NOMO-1 treated with DMSO at 0.1 percent for 48 hours (cell line): Measurements from ENCODE around the gene SHMT2.

ENCODE experiments used
- DNase-seq: peaks from one replicate; lab custom pipeline; 2025; ENCODE audit not compliant: unreplicated experiment; lab: John Stamatoyannopoulos, UW

Gene SHMT2

DNA sequence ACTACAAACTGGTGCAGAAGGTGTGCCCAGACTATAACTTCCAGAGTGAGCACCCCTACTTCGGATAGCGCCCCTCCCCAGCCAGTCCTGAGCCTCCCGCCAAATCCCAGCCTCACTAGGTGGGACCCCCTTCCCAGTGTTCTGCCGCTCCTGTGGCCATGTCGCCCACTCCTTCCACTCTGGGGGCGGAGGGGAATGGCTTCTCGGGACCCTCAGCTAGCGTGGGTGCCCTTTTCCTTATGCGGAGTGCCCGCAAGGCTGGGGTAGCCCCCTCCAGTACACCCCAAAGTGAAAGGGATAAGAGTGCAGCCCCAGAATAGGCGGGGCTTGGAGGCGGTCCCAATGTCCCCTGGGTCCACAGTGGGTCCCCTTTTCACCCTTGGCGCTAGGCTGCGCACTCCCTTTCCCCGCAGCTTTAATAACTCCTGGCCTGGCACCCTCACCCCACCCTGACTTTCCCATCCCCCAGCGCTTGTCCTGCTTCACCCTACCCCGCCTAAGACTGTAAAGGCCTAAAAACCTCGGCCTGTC lies 3.8 kb upstream of the SHMT2 start:
- no peak for DNase-seq

DNA sequence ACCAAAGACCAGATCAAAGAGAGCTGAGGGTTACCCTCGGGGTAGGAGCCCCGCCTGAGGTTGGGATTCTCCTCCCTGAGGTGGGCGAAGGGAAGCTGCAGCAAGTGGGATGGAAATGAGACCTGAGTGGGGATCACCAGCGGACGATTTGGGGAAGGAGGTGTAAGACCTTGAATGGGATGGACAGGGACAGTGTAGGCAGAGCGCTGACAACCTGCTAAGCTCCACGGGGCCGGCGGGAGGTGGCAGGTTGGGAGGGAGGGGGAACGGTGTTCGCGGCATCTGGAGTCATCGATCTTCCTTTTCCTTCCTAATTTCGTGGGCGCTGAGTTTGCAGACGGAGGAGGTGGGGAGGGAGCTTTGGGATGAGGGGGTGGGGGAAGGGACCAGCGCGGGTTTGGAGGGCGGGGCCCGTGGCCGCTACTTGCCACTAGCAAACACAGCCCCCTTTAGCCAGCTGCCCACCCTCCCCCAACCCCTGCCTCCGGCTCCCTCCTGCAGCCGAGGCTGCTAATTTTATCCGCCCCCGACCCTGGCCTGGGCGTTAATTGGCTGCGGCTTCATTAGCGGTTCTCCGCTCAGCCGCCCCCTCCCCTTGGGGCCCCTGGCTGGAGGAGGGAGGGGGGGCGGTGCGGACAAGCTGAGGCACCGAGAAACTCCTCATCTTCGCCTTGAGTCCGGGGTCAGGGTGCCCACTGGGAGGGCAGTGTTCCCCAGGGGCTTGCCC lies 2.8 kb upstream of the SHMT2 start:
- no peak for DNase-seq

- no peak for DNase-seq
Measured at GRCh38 chr12:57227315-57228115, 2.0 kb upstream of the SHMT2 start.

- peak; percentile 42 for DNase-seq
Measured at GRCh38 chr12:57229046-57229633, 371 bp upstream of the SHMT2 start.

- DNase-seq: no peak
Measured at GRCh38 chr12:57230381-57231155, 1.1 kb downstream of the SHMT2 start.

DNA sequence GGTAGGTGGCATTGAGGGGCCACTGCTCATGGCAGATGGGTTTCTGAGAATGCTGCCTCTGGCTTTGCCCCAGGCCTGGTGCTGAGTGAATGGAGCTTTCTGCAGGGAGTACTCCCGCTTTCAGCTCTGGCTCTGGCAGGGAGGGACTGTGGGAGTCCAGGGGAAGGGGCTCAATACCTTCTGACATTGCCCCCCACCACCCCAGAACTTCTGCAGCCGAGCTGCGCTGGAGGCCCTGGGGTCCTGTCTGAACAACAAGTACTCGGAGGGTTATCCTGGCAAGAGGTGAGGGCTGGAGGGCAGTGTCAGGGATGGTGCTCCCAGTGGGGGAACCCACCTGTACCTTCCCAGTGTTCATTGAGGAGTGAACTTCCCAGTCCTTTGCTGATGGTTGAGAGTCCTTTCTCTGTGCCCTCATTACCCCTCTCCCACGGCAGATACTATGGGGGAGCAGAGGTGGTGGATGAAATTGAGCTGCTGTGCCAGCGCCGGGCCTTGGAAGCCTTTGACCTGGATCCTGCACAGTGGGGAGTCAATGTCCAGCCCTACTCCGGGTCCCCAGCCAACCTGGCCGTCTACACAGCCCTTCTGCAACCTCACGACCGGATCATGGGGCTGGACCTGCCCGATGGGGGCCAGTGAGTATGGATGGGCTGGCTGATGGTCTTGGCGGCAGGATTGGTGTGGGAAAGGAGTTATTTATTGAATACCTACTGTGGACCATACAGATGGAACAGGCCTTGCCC lies 1.9 kb downstream of the SHMT2 start:
- no peak for DNase-seq

DNA sequence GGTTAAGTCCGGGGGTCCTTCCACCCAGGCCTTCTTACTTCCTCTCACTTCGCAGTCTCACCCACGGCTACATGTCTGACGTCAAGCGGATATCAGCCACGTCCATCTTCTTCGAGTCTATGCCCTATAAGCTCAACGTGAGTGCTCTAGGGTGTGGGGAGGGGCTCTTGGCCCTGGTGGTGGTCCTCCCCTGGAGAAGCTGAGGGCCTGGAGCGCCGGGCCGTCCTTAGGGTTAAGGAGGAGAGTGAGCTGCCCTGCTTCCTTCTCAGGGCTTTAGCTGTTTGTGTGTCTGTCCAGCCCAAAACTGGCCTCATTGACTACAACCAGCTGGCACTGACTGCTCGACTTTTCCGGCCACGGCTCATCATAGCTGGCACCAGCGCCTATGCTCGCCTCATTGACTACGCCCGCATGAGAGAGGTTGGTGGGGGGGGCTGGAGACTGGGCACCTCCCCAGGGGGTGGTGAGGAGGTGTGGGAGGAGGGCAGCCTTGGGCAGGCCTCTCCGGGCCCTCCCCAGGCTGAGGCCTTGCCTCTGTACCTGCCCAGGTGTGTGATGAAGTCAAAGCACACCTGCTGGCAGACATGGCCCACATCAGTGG lies 2.7 kb downstream of the SHMT2 start:
- no peak for DNase-seq

DNA sequence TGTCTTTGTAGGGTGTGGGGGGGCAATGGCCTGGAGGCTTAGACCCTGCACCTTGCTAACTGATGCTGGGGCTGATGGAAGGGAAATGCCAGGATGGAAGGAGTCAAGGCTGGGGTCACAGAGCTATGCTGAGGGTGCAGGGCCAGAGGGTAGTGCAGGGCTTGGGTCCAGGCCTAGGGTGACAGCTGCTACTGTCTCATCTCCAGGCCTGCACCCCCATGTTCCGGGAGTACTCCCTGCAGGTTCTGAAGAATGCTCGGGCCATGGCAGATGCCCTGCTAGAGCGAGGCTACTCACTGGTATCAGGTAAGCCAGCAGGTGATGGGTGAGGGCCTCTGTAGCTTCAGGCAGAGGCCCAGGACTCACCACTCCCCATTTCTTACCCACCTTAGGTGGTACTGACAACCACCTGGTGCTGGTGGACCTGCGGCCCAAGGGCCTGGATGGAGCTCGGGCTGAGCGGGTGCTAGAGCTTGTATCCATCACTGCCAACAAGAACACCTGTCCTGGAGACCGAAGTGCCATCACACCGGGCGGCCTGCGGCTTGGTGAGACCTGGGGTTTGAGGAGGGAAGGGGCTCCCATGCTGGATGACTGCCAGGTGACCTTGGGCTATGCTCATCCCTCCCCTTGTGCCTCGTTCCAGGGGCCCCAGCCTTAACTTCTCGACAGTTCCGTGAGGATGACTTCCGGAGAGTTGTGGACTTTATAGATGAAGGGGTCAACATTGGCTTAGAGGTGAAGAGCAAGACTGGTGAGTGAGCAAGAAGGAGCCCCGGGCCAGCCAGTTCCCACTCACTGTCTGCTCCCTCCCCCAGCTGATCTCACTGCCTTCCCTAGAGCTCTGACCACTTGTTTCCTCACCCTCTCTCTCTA lies 4.1 kb downstream of the SHMT2 start:
- DNase-seq: no peak

DNA sequence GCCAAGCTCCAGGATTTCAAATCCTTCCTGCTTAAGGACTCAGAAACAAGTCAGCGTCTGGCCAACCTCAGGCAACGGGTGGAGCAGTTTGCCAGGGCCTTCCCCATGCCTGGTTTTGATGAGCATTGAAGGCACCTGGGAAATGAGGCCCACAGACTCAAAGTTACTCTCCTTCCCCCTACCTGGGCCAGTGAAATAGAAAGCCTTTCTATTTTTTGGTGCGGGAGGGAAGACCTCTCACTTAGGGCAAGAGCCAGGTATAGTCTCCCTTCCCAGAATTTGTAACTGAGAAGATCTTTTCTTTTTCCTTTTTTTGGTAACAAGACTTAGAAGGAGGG lies 4.7 kb downstream of the SHMT2 start:
- DNase-seq: no peak

- no peak for DNase-seq
Measured at GRCh38 chr12:57234571-57235016, 5.1 kb downstream of the SHMT2 start.

DNA sequence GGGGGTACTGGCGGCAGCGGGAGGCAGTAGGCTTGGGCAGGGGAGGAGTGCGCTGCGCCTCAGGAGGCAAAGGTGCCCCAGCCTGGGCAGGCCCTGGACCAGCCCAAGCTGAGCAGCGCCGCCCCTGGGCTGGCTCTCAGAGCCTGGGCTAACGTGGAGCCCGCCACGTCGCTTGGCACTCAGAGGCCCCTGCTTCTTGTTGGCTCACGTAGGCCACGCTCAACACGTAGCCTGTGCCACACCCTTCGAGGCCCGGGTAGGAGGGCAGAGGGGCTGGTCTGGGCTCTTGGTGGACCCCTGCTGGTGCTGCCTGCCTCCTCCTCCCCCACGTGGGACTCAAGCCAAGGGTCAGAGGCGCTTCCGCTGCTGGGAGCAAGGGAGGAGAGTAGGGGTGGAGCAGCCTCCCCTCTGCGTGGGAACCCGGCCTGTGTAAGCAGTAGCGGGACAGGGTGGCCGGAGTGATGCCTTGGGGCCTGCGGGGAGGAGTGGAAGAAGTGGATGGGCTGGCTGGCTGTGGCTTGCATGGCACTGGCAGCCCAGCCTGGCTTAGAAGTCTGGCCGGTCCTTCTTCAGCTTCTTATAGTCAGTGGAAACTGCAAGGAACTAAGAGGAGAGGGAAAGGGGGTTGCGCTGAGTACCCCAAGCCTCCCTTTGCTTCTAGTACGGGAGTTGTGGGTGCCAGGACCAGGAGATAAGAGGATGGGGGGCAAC lies 5.7 kb downstream of the SHMT2 start:
- no peak for DNase-seq

- no peak for DNase-seq
Measured at GRCh38 chr12:57235728-57236131, 6.2 kb downstream of the SHMT2 start.

GRCh38 chr12:57236201-57236924 lies 6.9 kb downstream of the SHMT2 start:
- DNase-seq: no peak

- DNase-seq: no peak
Measured at GRCh38 chr12:57236925-57237595, 7.5 kb downstream of the SHMT2 start.

DNA sequence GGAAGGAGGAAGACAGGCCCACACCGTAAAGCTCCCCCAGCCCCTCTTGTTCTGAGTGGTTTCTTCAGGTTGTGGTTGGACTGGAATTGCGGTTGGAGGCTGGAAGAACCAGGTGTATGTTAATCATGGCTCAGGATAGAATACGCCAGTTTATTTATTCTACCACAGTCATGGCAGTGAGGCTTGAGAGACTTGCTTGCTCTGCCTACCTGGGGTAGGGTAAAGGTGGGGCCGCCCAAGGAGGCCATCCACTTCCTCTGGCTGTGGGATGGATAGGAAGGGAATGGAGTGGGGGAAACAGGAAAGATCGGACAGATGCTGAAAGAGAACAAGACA lies 8.1 kb downstream of the SHMT2 start:
- DNase-seq: no peak

DNA sequence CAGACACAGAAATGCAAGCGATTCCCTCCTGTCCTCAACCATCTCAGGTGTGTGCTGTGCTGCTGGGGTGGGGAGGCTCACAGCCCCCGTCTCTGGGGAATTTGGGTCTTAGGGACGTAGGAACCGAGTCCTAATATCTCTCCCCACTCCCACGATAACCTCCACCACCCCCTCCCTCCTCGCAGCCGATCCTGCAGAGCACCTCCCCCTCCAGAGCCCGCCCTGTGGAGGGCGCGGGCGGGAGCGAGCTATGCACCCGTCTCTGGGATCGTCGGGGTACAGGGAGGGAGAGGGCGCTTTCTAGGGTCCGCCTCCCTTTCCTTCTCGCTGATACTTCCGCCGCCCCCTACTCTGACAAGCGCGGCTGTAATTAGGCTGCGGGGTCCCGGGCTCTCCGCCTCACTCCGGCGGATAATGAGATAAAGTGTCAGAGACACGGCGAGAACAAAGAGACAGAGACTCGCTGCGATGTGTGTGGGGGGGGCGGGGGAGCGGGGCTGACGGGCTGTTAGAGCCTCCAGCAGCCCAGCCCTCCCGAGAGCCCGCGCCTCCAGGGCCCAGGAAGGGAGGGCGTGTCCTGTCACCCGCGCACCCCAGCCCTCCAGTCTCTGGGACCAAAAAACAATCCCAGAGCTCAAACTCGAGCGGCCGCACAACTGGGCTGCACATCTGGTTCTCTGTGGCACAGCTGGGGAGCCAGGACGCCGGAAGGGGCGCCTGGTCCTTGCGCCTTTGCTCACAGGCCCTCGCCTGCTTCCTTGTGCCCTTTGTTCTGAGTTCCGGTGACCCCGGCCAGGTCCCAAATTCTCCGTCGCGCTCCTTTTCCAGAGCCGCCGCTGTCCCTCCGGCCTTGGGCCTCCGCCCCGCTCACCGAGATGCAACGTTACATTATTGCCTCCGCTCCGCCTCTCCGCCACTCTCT lies 8.7 kb downstream of the SHMT2 start:
- no peak for DNase-seq
